Neuronal stem cell (in vitro differentiated cells): ENCODE data around the gene CCDC136.

Experiments used
- DNase-seq: peaks from one replicate; pipeline ENCODE4 v3.0.0-alpha.2; 2013; ENCODE audit warnings: low spot score
- H2AFZ ChIP-seq: one replicate; pipeline ENCODE4 v1.6.1; 2013; ENCODE audit warnings: mild to moderate bottlenecking, low read length, inconsistent platforms
- H2AK5ac ChIP-seq: 2 replicates; pipeline ENCODE4 v1.6.1; 2013; ENCODE audit warnings: low read depth, mild to moderate bottlenecking, inconsistent platforms, low read length, moderate library complexity, mixed read lengths
- H2BK120ac ChIP-seq: 2 replicates; pipeline ENCODE4 v1.6.1; 2013; ENCODE audit warnings: low read depth, mild to moderate bottlenecking, inconsistent platforms, low read length, moderate library complexity, mixed read lengths
- H2BK12ac ChIP-seq: one replicate; pipeline ENCODE4 v1.6.1; 2013; ENCODE audit warnings: low read length, inconsistent platforms
- H2BK15ac ChIP-seq: 2 replicates; pipeline ENCODE4 v1.6.1; 2013; ENCODE audit warnings: mild to moderate bottlenecking, low read length, inconsistent platforms, mixed read lengths
- H2BK5ac ChIP-seq: one replicate; pipeline ENCODE4 v1.6.1; 2013; ENCODE audit warnings: inconsistent platforms, mild to moderate bottlenecking, low read length, moderate library complexity
- H3K14ac ChIP-seq: one replicate; pipeline ENCODE4 v1.6.1; 2013; ENCODE audit warnings: low read length, inconsistent platforms
- H3K18ac ChIP-seq: 2 replicates; pipeline ENCODE4 v1.6.1; 2013; ENCODE audit warnings: low read length, inconsistent platforms
- H3K23ac ChIP-seq: 2 replicates; pipeline ENCODE4 v1.6.1; 2013; ENCODE audit warnings: low read depth, mild to moderate bottlenecking, mixed read lengths, low read length, inconsistent platforms; ENCODE audit not compliant: poor library complexity
- H3K27ac ChIP-seq: replicated peaks from 3 replicates; pipeline ENCODE4 v1.5.1; 2013; ENCODE audit warnings: low read length, inconsistent platforms
- H3K27me3 ChIP-seq, 3 experiments: 2 replicates each; pipeline ENCODE4 v1.6.1; 2013; ENCODE audit warnings: low read length in 3 of 3, mild to moderate bottlenecking in 2 of 3, inconsistent platforms in 1 of 3, low read depth in 1 of 3, mixed read lengths in 1 of 3, moderate library complexity in 1 of 3; ENCODE audit not compliant: control insufficient read depth in 3 of 3, insufficient read depth in 3 of 3
- H3K36me3 ChIP-seq, 2 donors: replicated peaks in 1 of 2; 2 replicates each; pipeline ENCODE4 v1.6.1; 2013; ENCODE audit warnings: low read length in 2 of 2; ENCODE audit not compliant: control insufficient read depth in 2 of 2, insufficient read depth in 2 of 2
- H3K4ac ChIP-seq: 2 replicates; pipeline ENCODE4 v1.6.1; 2013; ENCODE audit warnings: inconsistent platforms, mild to moderate bottlenecking, low read length, moderate library complexity
- H3K4me1 ChIP-seq, 2 donors: 1 replicate in 1 of 2; 2 replicates in 1 of 2; pipeline ENCODE4 v1.6.1; 2013; ENCODE audit warnings: low read length in 2 of 2, low read depth in 1 of 2; ENCODE audit not compliant: control insufficient read depth in 2 of 2, insufficient read depth in 1 of 2
- H3K4me2 ChIP-seq: one replicate; pipeline ENCODE4 v1.6.1; 2013; ENCODE audit warnings: mild to moderate bottlenecking, low read length, inconsistent platforms; ENCODE audit not compliant: insufficient read depth, poor library complexity, severe bottlenecking
- H3K4me3 ChIP-seq, 2 donors: 2 replicates each; pipeline ENCODE4 v1.5.1; 2013; ENCODE audit warnings: low read length in 2 of 2, mild to moderate bottlenecking in 2 of 2, inconsistent platforms in 1 of 2, moderate library complexity in 1 of 2
- H3K79me1 ChIP-seq: one replicate; pipeline ENCODE4 v1.6.1; 2013; ENCODE audit warnings: low read depth, mild to moderate bottlenecking, inconsistent platforms, low read length, moderate library complexity
- H3K9ac ChIP-seq: one replicate; pipeline ENCODE4 v1.6.1; 2013; ENCODE audit warnings: mild to moderate bottlenecking, low read depth, low read length, inconsistent platforms; ENCODE audit not compliant: poor library complexity
- H3K9me3 ChIP-seq, 2 donors: replicated peaks in 1 of 2; 2 replicates each; pipeline versions ENCODE3 to v1.6.1; 2013; ENCODE audit warnings: low read length in 2 of 2, mild to moderate bottlenecking in 2 of 2, inconsistent platforms in 1 of 2, low read depth in 1 of 2, mixed read lengths in 1 of 2, moderate library complexity in 1 of 2; ENCODE audit not compliant: control insufficient read depth in 2 of 2, insufficient read depth in 1 of 2
- H4K8ac ChIP-seq: one replicate; pipeline ENCODE4 v1.6.1; 2013; ENCODE audit warnings: low read depth, mild to moderate bottlenecking, inconsistent platforms, low read length, moderate library complexity
- H4K91ac ChIP-seq: one replicate; pipeline ENCODE4 v1.6.1; 2013; ENCODE audit warnings: low read length, low read depth, mild to moderate bottlenecking, inconsistent platforms; ENCODE audit not compliant: poor library complexity
- WGBS, 2 donors: extraction: QIAGEN DNeasy Blood & Tissue Kit; methylation state at CpG; one replicate each; pipeline ENCODE4 v1.1.7; 2013; ENCODE audit warnings: missing lambda C conversion rate in 2 of 2, mixed read lengths in 1 of 2; ENCODE audit not compliant: insufficient read length in 2 of 2, insufficient replicate concordance in 1 of 2; ENCODE audit errors: extremely low coverage in 2 of 2; 5-methylcytosine and 5-hydroxymethylcytosine counted together

Gene CCDC136

DNA sequence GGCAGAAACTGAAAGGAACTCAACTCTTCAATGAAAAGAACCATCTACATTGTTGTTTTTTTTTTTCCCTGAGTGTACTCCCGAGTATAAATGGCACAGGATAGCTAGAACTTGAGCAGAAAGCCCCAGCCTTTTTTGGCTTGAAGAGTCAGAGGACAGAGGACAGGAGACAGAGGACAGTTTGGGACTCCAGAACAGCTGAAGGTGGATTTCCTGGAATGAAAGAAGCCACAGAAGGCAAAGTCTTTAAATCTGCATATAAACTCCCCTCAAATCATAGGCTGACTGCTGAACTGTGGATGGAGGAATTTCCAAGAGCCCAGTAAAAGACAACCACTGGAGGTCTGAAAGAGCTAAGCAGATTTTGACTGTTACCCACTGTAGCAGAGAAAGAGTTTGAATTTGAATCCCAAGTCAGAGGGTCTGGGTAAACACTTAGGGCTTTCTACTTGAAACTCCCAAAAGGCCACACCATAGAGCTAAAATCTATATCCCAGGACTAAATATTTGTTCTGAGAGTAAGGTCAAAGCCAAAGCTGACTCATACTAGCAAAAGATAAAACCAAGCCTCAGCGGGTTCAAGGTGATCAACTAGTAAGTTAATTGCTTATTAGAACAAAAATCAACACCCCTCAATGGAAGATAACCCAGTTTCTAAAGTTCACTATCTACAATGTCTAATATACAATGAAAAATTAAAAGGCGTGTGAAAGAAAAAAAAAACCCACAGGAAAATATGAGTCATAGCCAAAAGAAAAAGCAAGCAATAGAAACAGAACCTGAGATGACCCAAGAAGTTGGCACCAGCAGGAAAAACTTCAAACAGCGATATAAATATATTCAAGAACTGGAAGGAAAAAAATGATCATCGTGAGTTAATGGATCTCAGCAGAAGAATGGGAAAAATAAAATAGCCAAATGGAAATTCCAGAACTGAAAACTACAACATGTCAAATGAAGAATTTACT lies 14.3 kb upstream of the CCDC136 start:
- Histone ChIP-seq H2AK5ac (no peak overlapping the region), H3K36me3 (peaks cover 9 to 20% of the 10 kb centered on the region in 2 donors), H3K4me1 (no peaks in the 10 kb centered on the region), H3K27ac (no peak overlapping the region), H3K14ac (no peak overlapping the region), H3K9me3 (peaks cover 3 to 9% of the 10 kb centered on the region in 2 donors), H3K23ac (no peak overlapping the region), H3K27me3 (no peaks in the 10 kb centered on the region), H2BK5ac (no peak overlapping the region), H3K18ac (no peak overlapping the region), H2AFZ (no peak overlapping the region), H4K91ac (no peak overlapping the region), H2BK120ac (no peak overlapping the region), H4K8ac (no peak overlapping the region), H3K4ac (no peak overlapping the region), H3K79me1 (no peaks in the 10 kb centered on the region), H2BK12ac (no peak overlapping the region), H2BK15ac (no peak overlapping the region), H3K4me3 (no peak overlapping the region), H3K4me2 (no peak overlapping the region), H3K9ac (no peak overlapping the region)
- no peak for DNase-seq
- WGBS, 2 donors, result no CpG with 5 or more reads among the region's 5 CpGs

DNA sequence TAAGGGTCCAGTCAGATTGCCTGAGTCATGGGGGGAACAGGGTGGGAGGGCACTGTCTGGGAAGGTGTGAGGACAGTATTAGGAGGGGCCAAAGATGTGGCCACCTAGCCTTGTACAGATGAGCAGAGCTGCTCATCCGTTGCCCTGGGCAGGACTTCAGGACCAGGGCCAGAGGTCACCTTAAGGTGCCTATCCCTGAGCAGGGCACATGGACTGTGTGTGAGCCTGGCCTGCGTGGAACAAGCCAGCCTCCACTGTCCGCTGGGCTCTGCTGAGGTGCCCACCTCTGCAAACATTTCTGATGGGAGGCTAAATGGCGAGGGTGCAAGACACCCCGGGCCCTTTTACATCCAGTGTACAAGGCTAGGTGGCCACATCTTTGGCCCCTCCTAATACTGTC lies 12.8 kb upstream of the CCDC136 start:
- WGBS, 2 donors, result no CpG with 5 or more reads among the region's 5 CpGs
- peaks cover 1 to 6% of the 10 kb centered on the region in 2 donors for H3K36me3 ChIP-seq

DNA sequence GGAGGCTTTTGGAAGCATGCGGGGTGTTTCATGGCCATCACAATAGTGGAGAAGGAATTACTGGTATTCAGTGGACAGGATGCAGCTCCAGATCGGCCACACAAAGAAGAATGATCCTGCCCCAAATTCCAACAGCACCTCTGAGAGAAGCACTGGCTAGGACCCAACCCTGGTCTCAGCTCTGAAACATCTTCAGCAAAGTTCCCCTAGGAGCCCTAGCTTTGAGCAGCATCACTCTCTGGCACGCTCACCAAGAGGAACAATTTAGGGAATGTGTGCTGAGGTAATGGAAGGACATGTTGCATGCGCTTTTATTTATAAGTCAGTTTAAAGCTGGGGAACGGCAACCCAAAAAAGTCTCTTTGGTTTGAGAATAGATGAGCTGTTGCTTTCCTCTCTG lies 10.6 kb upstream of the CCDC136 start:
- H3K9me3 ChIP-seq, result peaks cover 2 to 3% of the 10 kb centered on the region in 2 donors
- H3K27me3 ChIP-seq, result no peaks in the 10 kb centered on the region
- H3K4me2 ChIP-seq, result no peak overlapping the region
- H3K4me3 ChIP-seq, result no peak overlapping the region
- no peak overlapping the region for H4K91ac ChIP-seq
- no peak overlapping the region for H2BK5ac ChIP-seq
- DNase-seq, result no peak
- H3K4ac ChIP-seq, result no peak overlapping the region
- no peaks in the 10 kb centered on the region for H3K79me1 ChIP-seq
- H3K23ac ChIP-seq, result no peak overlapping the region
- no peak overlapping the region for H2BK120ac ChIP-seq
- no peaks in the 10 kb centered on the region for H3K36me3 ChIP-seq
- H3K4me1 ChIP-seq, result peaks cover 0 to 2% of the 10 kb centered on the region in 2 donors
- H3K9ac ChIP-seq, result no peak overlapping the region
- no peak overlapping the region for H2AFZ ChIP-seq
- H2BK15ac ChIP-seq, result no peak overlapping the region
- no peak overlapping the region for H3K14ac ChIP-seq
- H2BK12ac ChIP-seq, result no peak overlapping the region
- H2AK5ac ChIP-seq, result no peak overlapping the region
- H3K27ac ChIP-seq, result no peak overlapping the region
- no peak overlapping the region for H3K18ac ChIP-seq
- WGBS, 2 donors, result no CpG with 5 or more reads among the region's 5 CpGs
- H4K8ac ChIP-seq, result no peak overlapping the region

More for the DNA sequence above, 12.8 kb upstream of the CCDC136 start:
- H2AK5ac ChIP-seq, result peak overlapping the region; percentile 45
- DNase-seq, result no peak
- H3K9ac ChIP-seq, result no peak overlapping the region
- no peak overlapping the region for H3K27ac ChIP-seq
- H2BK12ac ChIP-seq, result no peak overlapping the region
- H3K4me2 ChIP-seq, result no peak overlapping the region
- peaks cover 0 to 2% of the 10 kb centered on the region in 2 donors for H3K4me1 ChIP-seq
- H4K91ac ChIP-seq, result peak overlapping the region; percentile 49
- no peak overlapping the region for H3K18ac ChIP-seq
- no peak overlapping the region for H4K8ac ChIP-seq
- no peak overlapping the region for H2BK15ac ChIP-seq
- H3K4me3 ChIP-seq, result no peak overlapping the region
- H3K9me3 ChIP-seq, result peaks cover 3 to 5% of the 10 kb centered on the region in 2 donors
- no peak overlapping the region for H2BK120ac ChIP-seq
- H3K27me3 ChIP-seq, result no peaks in the 10 kb centered on the region
- H3K4ac ChIP-seq, result no peak overlapping the region
- H3K23ac ChIP-seq, result no peak overlapping the region
- no peak overlapping the region for H2AFZ ChIP-seq
- H2BK5ac ChIP-seq, result no peak overlapping the region
- H3K79me1 ChIP-seq, result no peaks in the 10 kb centered on the region
- H3K14ac ChIP-seq, result no peak overlapping the region

DNA sequence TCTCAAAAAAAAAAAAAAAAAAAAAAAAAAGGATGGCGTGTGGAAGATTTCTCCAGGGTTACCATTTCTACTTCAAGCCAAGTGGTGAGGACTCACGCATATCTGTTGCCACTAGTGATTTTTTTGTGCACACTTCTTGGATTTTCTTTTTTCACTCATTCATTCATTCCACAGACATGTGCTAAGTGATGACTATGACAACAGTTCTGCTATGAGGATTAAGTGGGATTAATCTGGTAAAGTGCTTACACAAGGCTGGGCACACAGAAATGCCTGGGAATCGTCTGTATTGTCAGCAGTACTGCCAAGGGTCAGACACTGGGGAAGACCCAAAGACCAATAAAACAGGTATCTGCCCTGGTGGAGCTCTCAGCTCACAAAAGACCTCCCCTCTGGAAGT lies 9.9 kb upstream of the CCDC136 start:
- WGBS, 2 donors, result no CpG with 5 or more reads among the region's 3 CpGs
- no peak overlapping the region for H3K9ac ChIP-seq

More for the DNA sequence above, 9.9 kb upstream of the CCDC136 start:
- Histone ChIP-seq H3K36me3 (no peaks in the 10 kb centered on the region), H3K23ac (no peak overlapping the region), H3K27ac (no peak overlapping the region), H3K14ac (no peak overlapping the region), H2AFZ (no peak overlapping the region), H3K9me3 (peaks cover 0 to 3% of the 10 kb centered on the region in 2 donors), H4K91ac (no peak overlapping the region), H3K4me3 (no peak overlapping the region), H3K4me1 (peaks cover 0 to 2% of the 10 kb centered on the region in 2 donors), H3K4ac (no peak overlapping the region), H3K27me3 (no peaks in the 10 kb centered on the region), H2BK5ac (no peak overlapping the region), H2BK15ac (no peak overlapping the region), H2BK120ac (no peak overlapping the region), H3K79me1 (no peaks in the 10 kb centered on the region), H4K8ac (no peak overlapping the region), H2AK5ac (no peak overlapping the region), H3K4me2 (no peak overlapping the region), H3K18ac (no peak overlapping the region), H2BK12ac (no peak overlapping the region)
- no peak for DNase-seq
